GM12878 (cell line): ENCODE data around the gene TRIB2. TPM values are rescaled to one million over a fixed set of nuclear protein-coding genes. Genes with fewer than 3 reads are reported as not detected.

ENCODE experiments used
- ATAC-seq: fragments of 200-7000 bp; cut with Tn5 transposase; 3 replicates; pipeline ENCODE4 v1.9.1; 2020; ENCODE audit warnings: mild to moderate bottlenecking, moderate library complexity
- BruUV-seq: library from RNA; stranded (reverse); fragments of 400-500 nt; replicated peaks from 2 replicates; lab custom pipeline; 2021; lab: Mats Ljungman, UMichigan
- CTCF ChIA-PET: fragments of 300-600 bp; sonication (Branson Sonifier 250); formaldehyde crosslinking; extraction: SDS; loops from one replicate; lab custom pipeline; 2021; ENCODE audit warnings: inconsistent platforms; lab: Yijun Ruan, JAX
- POLR2A ChIA-PET: fragments of 350-600 bp; formaldehyde crosslinking; extraction: SDS; loops from one replicate; lab custom pipeline; 2021; ENCODE audit warnings: inconsistent platforms; lab: Charles Lee
- RAD21 ChIA-PET: fragments of 300-600 bp; sonication (Branson Sonifier 250); formaldehyde crosslinking; loops from one replicate; lab custom pipeline; 2023; ENCODE audit warnings: antibody characterized with exemption; ENCODE audit not compliant: unreplicated experiment; lab: Charles Lee
- SMC1A ChIA-PET: fragments of 300-600 bp; sonication (Branson Sonifier 250); formaldehyde crosslinking; loops from one replicate; lab custom pipeline; 2023; ENCODE audit not compliant: unreplicated experiment, uncharacterized antibody; lab: Charles Lee
- DNase-seq: peaks from one replicate; pipeline ENCODE4 v3.0.0-alpha.2; 2011; ENCODE audit warnings: low read depth, low spot score
- FAIRE-seq: peaks from 3 replicates; lab custom pipeline; 2011; peaks lifted over from hg19 to GRCh38; lab: Jason Lieb, UNC
- H2AFZ ChIP-seq: 2 replicates; pipeline ENCODE4 v1.6.0; 2011; ENCODE audit warnings: low read depth, low read length, control low read depth; ENCODE audit not compliant: control insufficient read depth
- H3K27ac ChIP-seq: 2 replicates; pipeline ENCODE4 v1.5.1; 2011; ENCODE audit warnings: control low read depth; ENCODE audit not compliant: control insufficient read depth, insufficient read depth
- H3K27me3 ChIP-seq, 2 experiments: replicated peaks in 1 of 2; 2 replicates each; pipeline versions ENCODE4 v1.6.0 to v1.6.1; 2011; ENCODE audit warnings: low read length in 1 of 2; ENCODE audit not compliant: control insufficient read depth in 2 of 2, insufficient read depth in 2 of 2
- H3K36me3 ChIP-seq, 2 experiments: 2 replicates each; pipeline ENCODE4 v1.5.1; 2011; ENCODE audit warnings: low read length in 1 of 2; ENCODE audit not compliant: control insufficient read depth in 2 of 2, insufficient read depth in 2 of 2
- H3K4me1 ChIP-seq: 2 replicates; pipeline ENCODE4 v1.6.1; 2011; ENCODE audit warnings: mild to moderate bottlenecking, low read length, moderate library complexity, mixed read lengths; ENCODE audit not compliant: control insufficient read depth, insufficient read depth
- H3K4me2 ChIP-seq: 2 replicates; pipeline ENCODE4 v1.6.0; 2011; ENCODE audit warnings: control low read depth; ENCODE audit not compliant: control insufficient read depth, insufficient read depth
- H3K4me3 ChIP-seq: fragments of 200-600 bp; sonication (generic); 2 replicates; pipeline ENCODE4 v1.5.1; 2016
- H3K79me2 ChIP-seq: 2 replicates; pipeline ENCODE4 v1.6.0; 2011; ENCODE audit warnings: low read length; ENCODE audit not compliant: control insufficient read depth, insufficient read depth
- H3K9ac ChIP-seq: 2 replicates; pipeline ENCODE4 v1.8.0; 2011; ENCODE audit warnings: low read length, control low read depth, mixed read lengths; ENCODE audit not compliant: control insufficient read depth, insufficient read depth
- H3K9me3 ChIP-seq: replicated peaks from 3 replicates; pipeline ENCODE4 v1.5.1; 2011; ENCODE audit warnings: mild to moderate bottlenecking, low read length; ENCODE audit not compliant: control insufficient read depth, insufficient read depth
- H4K20me1 ChIP-seq: 2 replicates; pipeline ENCODE4 v1.6.0; 2011; ENCODE audit not compliant: control insufficient read depth, insufficient read depth
- CEBPZ ChIP-seq: fragments of 150-350 bp; IDR thresholded peaks from 2 replicates; pipeline ENCODE4 v1.6.1; 2016; ENCODE audit warnings: low read depth, low read length
- CHD4 ChIP-seq: fragments of 200-600 bp; sonication (generic); IDR thresholded peaks from 2 replicates; pipeline ENCODE4 v1.6.1; 2016; ENCODE audit warnings: mild to moderate bottlenecking
- GATAD2B ChIP-seq: fragments of 450-650 bp; conservative IDR thresholded peaks from 2 replicates; pipeline ENCODE4 v1.6.1; 2017; ENCODE audit warnings: low read depth, mild to moderate bottlenecking, moderate library complexity
- KLF5 ChIP-seq: fragments of 450-650 bp; IDR thresholded peaks from 2 replicates; pipeline ENCODE4 v1.6.1; 2014; ENCODE audit warnings: mild to moderate bottlenecking; ENCODE audit not compliant: partially characterized antibody
- NFYB ChIP-seq: IDR thresholded peaks from 2 replicates; pipeline ENCODE4 v1.6.1; 2011; ENCODE audit warnings: low read depth, mild to moderate bottlenecking, low read length, improper control_type of control experiment, moderate library complexity; ENCODE audit not compliant: insufficient read depth
- NR2C1 ChIP-seq: fragments of 450-650 bp; IDR thresholded peaks from 2 replicates; pipeline ENCODE4 v1.6.1; 2017; ENCODE audit warnings: antibody characterized with exemption, mild to moderate bottlenecking, moderate library complexity
- PKNOX1 ChIP-seq: fragments of 450-650 bp; IDR thresholded peaks from 2 replicates; pipeline ENCODE4 v1.6.1; 2016; ENCODE audit warnings: mild to moderate bottlenecking
- POLR2AphosphoS2 ChIP-seq: IDR thresholded peaks from 2 replicates; pipeline ENCODE4 v1.6.1; 2011; ENCODE audit warnings: low read depth, mild to moderate bottlenecking, low read length, improper control_type of control experiment, moderate library complexity
- SMAD5 ChIP-seq: IDR thresholded peaks from 2 replicates; pipeline ENCODE4 v1.6.1; 2016; ENCODE audit warnings: antibody characterized with exemption, low read depth
- SPI1 ChIP-seq: IDR thresholded peaks from 2 replicates; pipeline ENCODE4 v1.6.1; 2011; ENCODE audit warnings: low read depth, mild to moderate bottlenecking, low read length, moderate library complexity, borderline replicate concordance; ENCODE audit not compliant: insufficient read depth
- ZNF687 ChIP-seq: fragments of 450-650 bp; IDR thresholded peaks from 2 replicates; pipeline ENCODE4 v1.6.1; 2017; ENCODE audit warnings: mild to moderate bottlenecking, moderate library complexity
- ZSCAN29 ChIP-seq: fragments of 450-650 bp; IDR thresholded peaks from 2 replicates; pipeline ENCODE4 v1.6.1; 2017; ENCODE audit warnings: mild to moderate bottlenecking, moderate library complexity
- WGBS: methylation state at CpG from one replicate; pipeline ENCODE4 v1.1.6; 2016; ENCODE audit warnings: low lambda C conversion rate; ENCODE audit not compliant: insufficient replicate concordance, insufficient coverage; ENCODE audit errors: missing lambda C conversion rate; 5-methylcytosine and 5-hydroxymethylcytosine counted together
- in situ Hi-C: fragments of 300-500 bp; cut with MboI; formaldehyde crosslinking; loops from 9 replicates; pipeline ENCODE4 v1.14.3; 2018; ENCODE audit warnings: mixed read lengths
- intact Hi-C: fragments of 100-400 bp; cut with micrococcal nuclease; formaldehyde crosslinking; loops from one replicate; pipeline ENCODE4 v1.14.2; 2022; ENCODE audit not compliant: unreplicated experiment
- polyA plus RNA-seq, 11 experiments: library from polyadenylated mRNA; depleted of rRNA in 4 of 11; unstranded in 6 of 11; stranded (reverse) in 5 of 11; fragments of >200 nt; fragmentation: Nextera tagmentation in 4 of 11; fragmentation: Illumina TruSeq in 1 of 11; extraction: Ambion mirVana in 4 of 11; extraction: Trizol in 1 of 11; gene quantifications; 1 replicate in 1 of 11; 2 replicates in 10 of 11; pipeline versions ENCODE4 v1.2.1 to v1.2.3, GENCODE V29; 2011 to 2016; ENCODE audit warnings: inconsistent platforms in 2 of 11, missing spikeins in 2 of 11, low read depth in 1 of 11
- total RNA-seq, 4 experiments: library from RNA; depleted of rRNA in 3 of 4; stranded (reverse); fragments of >200 nt in 3 of 4; fragmentation: Illumina TruSeq in 1 of 4; extraction: Trizol in 1 of 4; gene quantifications; 2 replicates each; pipeline versions ENCODE4 v1.2.1 to v1.2.3, GENCODE V29; 2013 to 2021

Gene TRIB2
- total and polyA plus RNA-seq, 10 of the 15 experiments (the other 5 are each of a cell fraction or from before 2014, with no cell fraction given) = 1.6 to 9.2 (median 5.2) TPM

- TF ChIP-seq ZNF687 (no peak), CHD4 (no peak), CEBPZ (no peak), SPI1 (no peak)
- TF ChIP-seq, all 136 proteins: peak for 0
Measured at GRCh38 chr2:12762976-12763375, 46.2 kb downstream of the TRIB2 start (continued).

- no peak for FAIRE-seq
- Histone ChIP-seq H3K9ac (no peak overlapping the region), H3K4me1 (no peaks in the 10 kb centered on the region), H3K27ac (no peak overlapping the region), H3K79me2 (no peaks in the 10 kb centered on the region), H3K27me3 (no peaks in the 10 kb centered on the region; a peak in 3 of 4 replicates), H2AFZ (no peak overlapping the region), H3K4me3 (no peak overlapping the region), H3K4me2 (no peak overlapping the region), H3K36me3 (no peaks in the 10 kb centered on the region), H4K20me1 (no peaks in the 10 kb centered on the region; the same call in 1 of the 2 replicates), H3K9me3 (no peaks in the 10 kb centered on the region; the same call in 2 of the 3 replicates)
- SMC1A ChIA-PET = interaction anchor here (1.5 kb wide), 1 partner anchor 14 kb away, joined by 4 read pairs; no protein-coding TSS in a partner anchor
- POLR2A ChIA-PET = no interaction called here
- CTCF ChIA-PET = no interaction called here
- BruUV-seq = no TSS peak
- RAD21 ChIA-PET = no interaction called here
- WGBS = 15% methylated on average over 4 of the region's 4 CpGs
- in situ Hi-C loops (no loop called here), intact Hi-C loops (no loop called here)
- ATAC-seq = no peak
- DNase-seq = no peak
- TF ChIP-seq NFYB (no peak), SMAD5 (no peak), KLF5 (no peak), ZSCAN29 (no peak), NR2C1 (no peak), PKNOX1 (no peak), POLR2AphosphoS2 (no peak), GATAD2B (no peak)
Measured at GRCh38 chr2:12763486-12763885, 46.8 kb downstream of the TRIB2 start.
